ENCODE results near the gene FLYWCH2. TPM values are rescaled to one million over a fixed set of nuclear protein-coding genes. Genes with fewer than 3 reads are reported as not detected.

Gene FLYWCH2
- polyA plus RNA-seq, 2 of the 4 experiments (the other 2 are of a cell fraction), result 23.2 to 41.2 TPM

DNA sequence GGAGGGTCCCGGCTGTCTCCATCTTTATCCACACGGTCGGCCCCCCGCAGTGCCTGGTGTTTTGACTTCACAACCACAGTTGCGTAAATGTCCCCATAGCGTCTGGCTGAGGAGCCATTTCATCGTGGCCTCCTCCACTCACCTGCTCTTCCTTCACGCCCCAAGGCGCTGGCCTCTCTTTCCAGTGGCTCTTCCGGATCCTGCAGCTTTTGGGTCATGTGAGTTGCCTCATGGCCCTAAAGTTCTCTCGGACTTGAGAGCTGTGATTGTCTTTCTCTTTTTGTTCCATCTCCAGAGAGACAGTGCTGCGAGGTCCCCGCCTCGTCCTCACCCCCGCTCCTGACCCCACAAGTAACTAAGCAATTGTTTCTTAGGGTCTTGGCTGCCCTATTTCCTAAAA lies 51.4 kb downstream of the FLYWCH2 start:
- Histone ChIP-seq H3K9me3 (no peaks in the 10 kb centered on the region), H3K4me1 (no peaks in the 10 kb centered on the region), H3K4me3 (no peak overlapping the region), H3K27ac (no peak overlapping the region), H3K4me2 (no peak overlapping the region)
- ATAC-seq, result no peak
- DNase-seq (ENCODE audit: low read depth in 1 of 2, low spot score in 1 of 2), result no peak
- TF ChIP-seq RCOR1 (IDR thresholded peaks at IDR 0.05; ENCODE audit: low read depth, low read length) (no peak), CEBPB (IDR thresholded peaks at IDR 0.05) (no peak), HOXB5 (CRISPR knock-in tag; IDR thresholded peaks at IDR 0.05) (no peak)
- FAIRE-seq, result no peak
- ChIA-PET CTCF (interaction anchor here (0.7 to 19.4 kb wide), 3 partner anchors 6 to 67 kb away, joined by 3 to 190 read pairs (median 3); no protein-coding TSS in a partner anchor), POLR2A (no interaction called here)
- 86% methylated on average over 15 of the region's 15 CpGs for WGBS (ENCODE audit: missing lambda C conversion rate)

DNA sequence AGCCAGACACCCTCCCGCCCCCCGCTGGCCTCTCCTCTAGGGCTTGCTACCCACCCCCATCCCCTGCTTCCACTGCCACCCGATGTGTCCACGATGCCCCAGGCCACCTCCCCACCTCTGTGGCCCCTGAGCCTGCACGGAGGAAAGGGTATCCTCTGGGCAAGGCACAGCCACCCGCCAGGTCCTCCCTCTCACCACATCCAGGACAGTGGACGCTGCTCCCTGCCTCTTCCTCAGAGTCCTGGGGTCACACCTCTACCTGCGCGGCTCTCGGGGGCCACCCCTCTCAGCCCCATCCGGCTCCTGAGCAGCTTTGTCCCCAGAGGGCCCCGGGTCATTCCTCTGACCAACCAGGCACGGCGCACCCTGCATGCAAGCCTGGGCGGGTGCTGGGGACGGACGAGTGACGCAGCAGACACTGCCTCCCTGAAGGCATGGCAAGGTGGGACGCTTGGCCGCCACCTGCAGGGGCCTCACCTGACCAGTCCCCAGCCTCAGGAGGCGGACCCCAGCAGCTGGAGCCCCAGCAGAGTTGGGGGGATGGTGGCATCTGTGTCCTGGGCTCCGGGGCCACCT lies 53.5 kb downstream of the FLYWCH2 start:
- Histone ChIP-seq H3K4me2 (no peak overlapping the region), H3K27ac (no peak overlapping the region), H3K4me1 (no peaks in the 10 kb centered on the region), H3K4me3 (no peak overlapping the region), H3K9me3 (no peaks in the 10 kb centered on the region)
- ATAC-seq (no peak), DNase-seq (ENCODE audit: low read depth in 1 of 2, low spot score in 1 of 2) (no peak), FAIRE-seq (no peak)
- ChIA-PET POLR2A (no interaction called here), CTCF (interaction anchor here (0.8 to 19.4 kb wide), 3 partner anchors 8 to 25 kb away, joined by 3 to 190 read pairs (median 5); no protein-coding TSS in a partner anchor)
- TF ChIP-seq ZNF302 (CRISPR knock-in tag; IDR thresholded peaks at IDR 0.05) (no peak), ZSCAN20 (CRISPR knock-in tag; IDR thresholded peaks at IDR 0.05) (no peak), HEYL (CRISPR knock-in tag; IDR thresholded peaks at IDR 0.05) (no peak), SMC3 (IDR thresholded peaks at IDR 0.05) (no peak), JUNB (IDR thresholded peaks at IDR 0.05) (no peak), CBX8 (IDR thresholded peaks at IDR 0.05) (no peak), FOXS1 (CRISPR knock-in tag; IDR thresholded peaks at IDR 0.05) (no peak), TFCP2L1 (CRISPR knock-in tag; IDR thresholded peaks at IDR 0.05) (no peak), TP53 (CRISPR knock-in tag; IDR thresholded peaks at IDR 0.05) (no peak), RCOR1 (IDR thresholded peaks at IDR 0.05; ENCODE audit: low read depth, low read length) (no peak), POLR2AphosphoS2 (conservative IDR thresholded peaks at IDR 0.05; ENCODE audit: low read length) (no peak), ZC3H11A (IDR thresholded peaks at IDR 0.05) (no peak)
- TF ChIP-seq, protein P1, sequence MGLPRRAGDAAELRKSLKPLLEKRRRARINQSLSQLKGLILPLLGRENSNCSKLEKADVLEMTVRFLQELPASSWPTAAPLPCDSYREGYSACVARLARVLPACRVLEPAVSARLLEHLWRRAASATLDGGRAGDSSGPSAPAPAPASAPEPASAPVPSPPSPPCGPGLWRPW (IDR thresholded peaks at IDR 0.05), result no peak
- WGBS (ENCODE audit: missing lambda C conversion rate), result 75% methylated on average over 9 of the region's 22 CpGs

DNA sequence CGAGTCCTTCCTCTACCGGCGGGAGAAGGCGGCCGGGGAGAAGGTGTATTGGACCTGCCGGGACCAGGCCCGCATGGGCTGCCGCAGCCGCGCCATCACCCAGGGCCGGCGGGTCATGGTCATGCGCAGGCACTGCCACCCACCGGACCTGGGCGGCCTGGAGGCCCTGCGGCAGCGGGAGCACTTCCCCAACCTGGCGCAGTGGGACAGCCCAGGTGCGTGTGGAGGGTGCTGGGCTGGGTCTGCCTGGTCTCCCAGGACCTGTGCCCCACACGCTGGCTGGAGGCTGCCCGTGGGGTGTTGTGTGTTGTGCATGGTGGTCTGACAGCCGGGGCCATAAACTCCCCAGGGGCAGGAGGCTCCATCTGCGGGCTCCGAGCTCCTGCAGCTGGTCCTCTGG lies 54.2 kb downstream of the FLYWCH2 start:
- 96% methylated on average over 21 of the region's 24 CpGs for WGBS (ENCODE audit: missing lambda C conversion rate)
- FAIRE-seq, result no peak

GRCh38 chr16:2938206-2938605 lies 55.2 kb downstream of the FLYWCH2 start:
- ChIA-PET CTCF (interaction anchor here (1.3 to 19.4 kb wide), 2 partner anchors 10 to 54 kb away, joined by 3 to 190 read pairs; no protein-coding TSS in a partner anchor), POLR2A (no interaction called here)
- Histone ChIP-seq H3K4me1 (no peaks in the 10 kb centered on the region), H3K27ac (no peak overlapping the region), H3K4me3 (no peak overlapping the region), H3K4me2 (no peak overlapping the region), H3K9me3 (no peaks in the 10 kb centered on the region)
- FAIRE-seq (no peak), ATAC-seq (no peak), DNase-seq (ENCODE audit: low read depth in 1 of 2, low spot score in 1 of 2) (no peak)
- TF ChIP-seq CHD4 (IDR thresholded peaks at IDR 0.05; ENCODE audit: borderline replicate concordance) (no peak), HEYL (CRISPR knock-in tag; IDR thresholded peaks at IDR 0.05) (no peak), KDM5A (IDR thresholded peaks at IDR 0.05) (no peak), HOXB5 (CRISPR knock-in tag; IDR thresholded peaks at IDR 0.05) (no peak), JUN (IDR thresholded peaks at IDR 0.05) (no peak), PBX3 (IDR thresholded peaks at IDR 0.05) (no peak), POLR2AphosphoS2 (conservative IDR thresholded peaks at IDR 0.05; ENCODE audit: low read length) (no peak), HOXA7 (CRISPR knock-in tag; IDR thresholded peaks at IDR 0.05) (no peak), MYC (IDR thresholded peaks at IDR 0.05; ENCODE audit: borderline replicate concordance, low read length) (no peak), BHLHE40 (IDR thresholded peaks at IDR 0.05; ENCODE audit: low read depth, low read length) (no peak), MAFK (IDR thresholded peaks at IDR 0.05; ENCODE audit: partially characterized antibody) (no peak)
- WGBS (ENCODE audit: missing lambda C conversion rate), result 96% methylated on average over 12 of the region's 12 CpGs

More for the DNA sequence above, 54.2 kb downstream of the FLYWCH2 start:
- ChIA-PET CTCF (interaction anchor here (0.6 to 19.4 kb wide), 4 partner anchors 9 to 55 kb away, joined by 3 to 190 read pairs (median 4); no protein-coding TSS in a partner anchor), POLR2A (no interaction called here)
- Histone ChIP-seq H3K27ac (no peak overlapping the region), H3K4me1 (no peaks in the 10 kb centered on the region), H3K4me3 (no peak overlapping the region), H3K4me2 (no peak overlapping the region), H3K9me3 (no peaks in the 10 kb centered on the region)
- no peak for DNase-seq (ENCODE audit: low read depth in 1 of 2, low spot score in 1 of 2)
- ATAC-seq, result no peak; a peak in 1 of 6 replicates
- TF ChIP-seq EHF (CRISPR knock-in tag; IDR thresholded peaks at IDR 0.05) (no peak), NFE2L2 (conservative IDR thresholded peaks at IDR 0.05; ENCODE audit: low read length) (no peak)

Measured in A549 (cell line).